PC-9 (cell line): ENCODE measurements around the gene PDHB. TPM values are rescaled to one million over a fixed set of nuclear protein-coding genes. Genes with fewer than 3 reads are reported as not detected.
A peak's percentile ranks its signal among the peaks of the same experiment; 100 is the strongest.

Source experiments
- BruUV-seq: library from RNA; stranded (reverse); fragments of 400-500 nt; replicated peaks from 2 replicates; lab custom pipeline; 2021; lab: Mats Ljungman, UMichigan
- CTCF ChIA-PET: fragments of 300-600 bp; sonication (Branson Sonifier 250); formaldehyde crosslinking; loops from one replicate; lab custom pipeline; 2022; ENCODE audit warnings: antibody characterized with exemption; lab: Charles Lee
- POLR2A ChIA-PET: fragments of 300-600 bp; sonication (Branson Sonifier 250); formaldehyde crosslinking; loops from one replicate; lab custom pipeline; 2022; ENCODE audit warnings: antibody characterized with exemption; ENCODE audit not compliant: unreplicated experiment; lab: Charles Lee
- DNase-seq, 2 experiments: peaks; one replicate each; pipeline versions ENCODE4 v3.0.0 to v3.0.0-alpha.2; 2015 to 2022; ENCODE audit warnings: mixed read lengths in 1 of 2
- H2AFZ ChIP-seq: fragments of 200-600 bp; sonication (generic); 2 replicates; pipeline ENCODE4 v1.8.1; 2017; ENCODE audit warnings: antibody characterized with exemption
- H3F3A ChIP-seq: fragments of 200-600 bp; sonication (generic); 2 replicates; pipeline ENCODE4 v1.8.1; 2017; ENCODE audit warnings: antibody characterized with exemption, mild to moderate bottlenecking, low read depth; ENCODE audit not compliant: insufficient read depth
- H3K27ac ChIP-seq: fragments of 200-600 bp; sonication (generic); 2 replicates; pipeline ENCODE4 v1.6.1; 2016; ENCODE audit warnings: mixed run types
- H3K27me3 ChIP-seq: fragments of 200-600 bp; sonication (generic); 2 replicates; pipeline ENCODE4 v1.6.1; 2016; ENCODE audit warnings: low read depth, mixed run types; ENCODE audit not compliant: insufficient read depth
- H3K36me3 ChIP-seq: fragments of 200-600 bp; sonication (generic); 2 replicates; pipeline ENCODE4 v1.6.1; 2016; ENCODE audit warnings: low read depth, mixed run types
- H3K4me1 ChIP-seq: fragments of 200-600 bp; sonication (generic); replicated peaks from 2 replicates; pipeline ENCODE4 v1.6.1; 2016; ENCODE audit warnings: mixed run types; ENCODE audit not compliant: insufficient read depth
- H3K4me2 ChIP-seq: fragments of 200-600 bp; sonication (generic); 2 replicates; pipeline ENCODE4 v1.6.1; 2017; ENCODE audit warnings: mixed run types
- H3K4me3 ChIP-seq: fragments of 200-600 bp; sonication (generic); 2 replicates; pipeline ENCODE4 v1.6.1; 2016; ENCODE audit warnings: mixed run types
- H3K79me2 ChIP-seq: fragments of 200-600 bp; sonication (generic); 2 replicates; pipeline ENCODE4 v1.6.1; 2017; ENCODE audit warnings: low read depth, mixed run types
- H3K9me2 ChIP-seq: fragments of 200-600 bp; sonication (generic); 2 replicates; pipeline ENCODE4 v1.8.1; 2017; ENCODE audit warnings: mild to moderate bottlenecking; ENCODE audit not compliant: insufficient read depth
- H3K9me3 ChIP-seq: fragments of 200-600 bp; sonication (generic); 2 replicates; pipeline ENCODE4 v1.8.1; 2016; ENCODE audit warnings: low read depth; ENCODE audit not compliant: insufficient read depth
- H4K20me1 ChIP-seq: fragments of 200-600 bp; sonication (generic); 2 replicates; pipeline ENCODE4 v1.8.1; 2017; ENCODE audit not compliant: insufficient read depth
- CTCF ChIP-seq: fragments of 200-600 bp; sonication (generic); conservative IDR thresholded peaks from 2 replicates; pipeline ENCODE4 v1.6.1; 2017; ENCODE audit warnings: mixed run types, antibody characterized with exemption, mild to moderate bottlenecking, moderate library complexity
- EZH2 ChIP-seq: fragments of 200-600 bp; sonication (generic); IDR thresholded peaks from 2 replicates; pipeline ENCODE4 v1.8.0; 2017; ENCODE audit warnings: antibody characterized with exemption, low read depth
- intact Hi-C: fragments of 100-400 bp; cut with micrococcal nuclease; formaldehyde crosslinking; loops from one replicate; pipeline ENCODE4 v1.10.0; 2022; ENCODE audit not compliant: unreplicated experiment
- total RNA-seq: library from RNA; stranded (reverse); gene quantifications from 2 replicates; pipeline ENCODE4 v1.2.3, GENCODE V29; 2021

The PDHB gene
- total RNA-seq, 1 experiment from 2014 or later, result 69.8 TPM

DNA sequence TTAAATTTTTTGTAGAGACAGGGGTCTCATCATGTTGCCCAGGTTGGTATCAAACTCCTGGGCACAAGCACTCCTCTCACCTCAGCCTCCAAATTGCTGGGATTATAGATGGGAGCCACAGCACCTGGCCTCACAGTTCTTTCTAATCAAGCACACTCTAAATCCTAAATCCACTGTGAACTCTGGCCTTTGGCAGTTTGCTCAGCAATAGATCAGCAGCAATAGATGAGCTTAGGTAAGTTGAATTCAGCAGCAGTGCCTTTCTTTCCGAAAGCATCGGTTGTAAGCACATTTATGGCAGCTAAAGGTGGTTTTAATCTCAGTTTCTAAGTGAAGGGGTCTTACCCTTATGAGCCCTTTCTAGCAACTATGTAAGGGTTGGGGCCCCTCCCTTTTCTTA, 16.6 kb downstream of the PDHB start:
- H3K27ac ChIP-seq, result no peak overlapping the region
- ChIA-PET POLR2A (no interaction called here), CTCF (interaction anchor here (0.6 kb wide), 1 partner anchor 111 kb away, joined by 3 read pairs; the partner anchor contains the start of genes HTD2 and RPP14)
- no TSS peak for BruUV-seq
- 0 out of 2 replicates have a peak, but pooled peaks cover 5% of the 10 kb centered on the region for H3F3A ChIP-seq
- peaks cover 5% of the 10 kb centered on the region; the same call in 1 of the 2 replicates for H3K4me1 ChIP-seq
- no peak overlapping the region for H2AFZ ChIP-seq
- no peak for DNase-seq
- intact Hi-C loops, result loop anchor here (10.0 kb wide), 1 partner anchor 208 kb away; no protein-coding TSS in a partner anchor
- no peaks in the 10 kb centered on the region for H3K9me3 ChIP-seq
- no peaks in the 10 kb centered on the region for H3K79me2 ChIP-seq
- TF ChIP-seq EZH2 (no peak), CTCF (no peak)
- no peak overlapping the region for H3K4me2 ChIP-seq
- H4K20me1 ChIP-seq, result no peaks in the 10 kb centered on the region; the same call in 1 of the 2 replicates
- no peak overlapping the region for H3K4me3 ChIP-seq
- H3K27me3 ChIP-seq, result no peaks in the 10 kb centered on the region
- H3K9me2 ChIP-seq, result no peaks in the 10 kb centered on the region
- no peaks in the 10 kb centered on the region for H3K36me3 ChIP-seq

- Histone ChIP-seq H3K36me3 (no peaks in the 10 kb centered on the region), H3K27me3 (no peaks in the 10 kb centered on the region), H3K9me3 (no peaks in the 10 kb centered on the region), H3K4me1 (peaks cover 5% of the 10 kb centered on the region; the same call in 1 of the 2 replicates), H3K4me3 (no peak overlapping the region), H3K4me2 (no peak overlapping the region), H3K27ac (no peak overlapping the region), H4K20me1 (no peaks in the 10 kb centered on the region; the same call in 1 of the 2 replicates), H2AFZ (no peak overlapping the region), H3K79me2 (no peaks in the 10 kb centered on the region), H3K9me2 (no peaks in the 10 kb centered on the region), H3F3A (0 out of 2 replicates have a peak, but pooled peaks cover 5% of the 10 kb centered on the region)
- CTCF ChIA-PET, result interaction anchor here (0.6 to 0.9 kb wide), 2 partner anchors 110 to 525 kb away, joined by 3 to 6 read pairs; partner anchors contain the start of genes HTD2 and RPP14
- no TSS peak for BruUV-seq
- no peak for DNase-seq
- intact Hi-C loops, result loop anchor here (10.0 kb wide), 1 partner anchor 209 kb away; no protein-coding TSS in a partner anchor
- no peak for TF ChIP-seq EZH2
- TF ChIP-seq CTCF, result no peak
- POLR2A ChIA-PET, result no interaction called here
These were observed 17.4 kb downstream of the PDHB start for GRCh38 chr3:58416191-58416590.

GRCh38 chr3:58414538-58415197, 19.0 kb downstream of the PDHB start:
- H2AFZ ChIP-seq, result no peak overlapping the region
- H3K27me3 ChIP-seq, result no peaks in the 10 kb centered on the region
- POLR2A ChIA-PET, result no interaction called here
- intact Hi-C loops, result loop anchor here (1.0 to 10.0 kb wide), 4 partner anchors 82 to 227 kb away; partner anchors contain the start of gene PXK
- H3K27ac ChIP-seq, result no peak overlapping the region
- no peak overlapping the region for H3K4me3 ChIP-seq
- peak; percentile 34 to 50 for DNase-seq
- H3F3A ChIP-seq, result 0 out of 2 replicates have a peak, but pooled peaks cover 5% of the 10 kb centered on the region
- no peaks in the 10 kb centered on the region for H3K9me3 ChIP-seq
- BruUV-seq, result no TSS peak
- no peaks in the 10 kb centered on the region for H3K79me2 ChIP-seq
- CTCF ChIA-PET, result interaction anchor here (0.6 kb wide), 1 partner anchor 81 kb away, joined by 7 read pairs; the partner anchor contains the start of gene PXK
- no peaks in the 10 kb centered on the region; the same call in 1 of the 2 replicates for H4K20me1 ChIP-seq
- H3K4me2 ChIP-seq, result no peak overlapping the region
- peaks cover 5% of the 10 kb centered on the region; the same call in 1 of the 2 replicates for H3K4me1 ChIP-seq
- TF ChIP-seq EZH2 (no peak), CTCF (peak; percentile 82)
- H3K9me2 ChIP-seq, result no peaks in the 10 kb centered on the region
- no peaks in the 10 kb centered on the region for H3K36me3 ChIP-seq
